Measurements from ENCODE around the gene VWF.

Gene VWF

GRCh38 chr12:6058481-6059161 lies 65.8 kb downstream of the VWF start:
- DNase-seq (ENCODE audit: low spot score): no peak

GRCh38 chr12:6057700-6058099 lies 66.8 kb downstream of the VWF start:
- DNase-seq (ENCODE audit: low spot score): no peak

GRCh38 chr12:6056406-6057240 lies 67.8 kb downstream of the VWF start:
- DNase-seq (ENCODE audit: low spot score): peak; percentile 62

GRCh38 chr12:6053541-6053940 lies 70.9 kb downstream of the VWF start:
- DNase-seq (ENCODE audit: low spot score): no peak

GRCh38 chr12:6052940-6053329 lies 71.5 kb downstream of the VWF start:
- no peak for DNase-seq (ENCODE audit: low spot score)

GRCh38 chr12:6052206-6052939 lies 72.1 kb downstream of the VWF start:
- DNase-seq (ENCODE audit: low spot score): no peak

GRCh38 chr12:6049992-6050391 lies 74.5 kb downstream of the VWF start:
- no peak for DNase-seq (ENCODE audit: low spot score)

- no peak for DNase-seq (ENCODE audit: low spot score)
Observed at GRCh38 chr12:6049587-6049986, 74.9 kb downstream of the VWF start.

- no peak for DNase-seq (ENCODE audit: low spot score)
Observed at GRCh38 chr12:6047249-6048237, 76.9 kb downstream of the VWF start.

GRCh38 chr12:6046511-6047180 lies 77.8 kb downstream of the VWF start:
- DNase-seq (ENCODE audit: low spot score): no peak

- no peak for DNase-seq (ENCODE audit: low spot score)
Observed at GRCh38 chr12:6045438-6045837, 79.0 kb downstream of the VWF start.

- DNase-seq (ENCODE audit: low spot score): no peak
Observed at GRCh38 chr12:6044082-6044481, 80.4 kb downstream of the VWF start.

- DNase-seq (ENCODE audit: low spot score): no peak
Observed at GRCh38 chr12:6042446-6042845, 82.0 kb downstream of the VWF start.

GRCh38 chr12:6041891-6042290 lies 82.6 kb downstream of the VWF start:
- DNase-seq (ENCODE audit: low spot score): no peak

- no peak for DNase-seq (ENCODE audit: low spot score)
Observed at GRCh38 chr12:6040815-6041214, 83.7 kb downstream of the VWF start.

GRCh38 chr12:6039894-6040601 lies 84.4 kb downstream of the VWF start:
- DNase-seq (ENCODE audit: low spot score): peak; percentile 76

GRCh38 chr12:6038160-6038559 lies 86.3 kb downstream of the VWF start:
- peak; percentile 74 for DNase-seq (ENCODE audit: low spot score)

GRCh38 chr12:6037459-6037858 lies 87.0 kb downstream of the VWF start:
- DNase-seq (ENCODE audit: low spot score): no peak

- no peak for DNase-seq (ENCODE audit: low spot score)
Observed at GRCh38 chr12:6036509-6036908, 88.0 kb downstream of the VWF start.

- no peak for DNase-seq (ENCODE audit: low spot score)
Observed at GRCh38 chr12:6034596-6034995, 89.9 kb downstream of the VWF start.

All from HuH-7.5 (cell line).